Heart left ventricle (tissue), 16 donors: ENCODE data around the gene PLA2G6. TPM values are rescaled to one million over a fixed set of nuclear protein-coding genes. Genes with fewer than 3 reads are reported as not detected.

Source experiments
- ATAC-seq, 4 donors: fragments of 200-7000 bp; cut with Tn5 transposase; one replicate each; pipeline ENCODE4 v1.9.1; 2020 to 2022; ENCODE audit warnings: moderate library complexity in 4 of 4, mild to moderate bottlenecking in 3 of 4, moderate number of reproducible peaks in 1 of 4
- DNase-seq, 5 donors: peaks; one replicate each; pipeline ENCODE4 v3.0.0-alpha.2; 2020
- H3K27ac ChIP-seq, 12 donors: fragments of 200-600 bp; sonication (generic) in 4 of 12; one replicate each; pipeline versions ENCODE4 v1.5.0 to v1.8.0; 2016 to 2022; ENCODE audit warnings: mild to moderate bottlenecking in 2 of 12
- H3K27me3 ChIP-seq, 9 donors: fragments of 200-600 bp; sonication (generic) in 2 of 9; one replicate each; pipeline versions ENCODE4 v1.5.1 to v1.8.0; 2016 to 2022; ENCODE audit warnings: mild to moderate bottlenecking in 3 of 9
- H3K36me3 ChIP-seq, 9 donors: fragments of 200-600 bp; sonication (generic) in 2 of 9; one replicate each; pipeline versions ENCODE4 v1.5.0 to v1.8.0; 2018 to 2022; ENCODE audit warnings: mild to moderate bottlenecking in 2 of 9
- H3K4me1 ChIP-seq, 12 donors: fragments of 200-600 bp; sonication (generic) in 4 of 12; one replicate each; pipeline versions ENCODE4 v1.5.0 to v1.8.0; 2016 to 2022; ENCODE audit warnings: mild to moderate bottlenecking in 3 of 12
- H3K4me3 ChIP-seq, 12 donors: fragments of 200-600 bp; sonication (generic) in 4 of 12; one replicate each; pipeline versions ENCODE4 v1.5.0 to v1.8.0; 2017 to 2022; ENCODE audit warnings: mild to moderate bottlenecking in 9 of 12, moderate library complexity in 4 of 12
- H3K9me3 ChIP-seq, 12 donors: fragments of 200-600 bp; sonication (generic) in 4 of 12; one replicate each; pipeline versions ENCODE4 v1.5.0 to v1.8.0; 2016 to 2022; ENCODE audit warnings: mild to moderate bottlenecking in 1 of 12
- CTCF ChIP-seq, 12 donors: fragments of 200-600 bp; sonication (generic) in 4 of 12; IDR thresholded peaks; one replicate each; pipeline versions ENCODE4 v1.5.0 to v1.8.0; 2018 to 2022; ENCODE audit warnings: antibody characterized with exemption in 12 of 12, mild to moderate bottlenecking in 5 of 12
- POLR2A ChIP-seq, 2 donors: fragments of 450-650 bp; IDR thresholded peaks; one replicate each; pipeline ENCODE4 v1.6.1; 2017; ENCODE audit warnings: antibody characterized with exemption in 2 of 2, mild to moderate bottlenecking in 2 of 2, moderate library complexity in 2 of 2
- WGBS, 4 donors: extraction: QIAGEN DNeasy Blood & Tissue Kit in 2 of 4; methylation state at CpG; one replicate each; pipeline versions ENCODE4 v1.1.5 to v1.1.7; 2013 to 2018; 5-methylcytosine and 5-hydroxymethylcytosine counted together
- intact Hi-C, 10 donors: fragments of 100-400 bp; cut with DNase I; formaldehyde crosslinking; loops; one replicate each; pipeline versions ENCODE4 v1.11.1 to v1.14.2; 2022
- polyA plus RNA-seq, 2 donors: library from polyadenylated mRNA; stranded (reverse); fragments of 200-250 nt; gene quantifications; one replicate each; pipeline ENCODE4 v1.2.3, GENCODE V29; 2013
- total RNA-seq, 9 donors: library from RNA; depleted of rRNA in 2 of 9; stranded (reverse); fragments of >200 nt in 2 of 9; fragmentation: NEBNext Ultra II Directional in 3 of 9; extraction: Animal tissue kit (Norgen Biotek cat#: 25700) in 3 of 9; gene quantifications; one replicate each; pipeline versions ENCODE4 v1.1.0 to v1.2.4, GENCODE V29; 2016 to 2023
- donor health status: ischemic (EF 13 %, LVEDD 7.1; RV severe dilation, severe dysfunction).
- donor health status: healthy with polysubstance abuse.
- donor health status: DM: no; HTN: yes; CAD: no.
- donor health status: DM: no; HTN: no; CAD: no.
- donor health status: ischemic (EF 25% LVEDD 6.9; RV normal size, moderate dysfunction).
- donor health status: ischemic (EF 25% LVEDD 5.7; RV mildly dilated, moderate dysfunction).
- donor health status: healthy.
- donor health status: DM: yes; HTN: yes; CAD: no.
- donor health status: ischemic (EF 35%, LVEDD 5.7; RV mildly dilated, moderate dysfunction).
- donor health status: nonischemic (EF 11% LVEDD 7.7; RV severe dilation, severe dysfunction).
- donor health status: DM: yes; HTN: yes; CAD: no.
- donor health status: PGD.
- donor health status: ischemic (EF 29% LVEDD 5.4; RV normal size, mild dysfunction).
- donor health status: nonischemic (EF 23%, LVEDD 6.1; RV moderate dilation, normal function).

PLA2G6 gene
- total and polyA plus RNA-seq, 11 donors: 4.9 to 17.9 (median 11.0) TPM

- 94 to 98% (median 95%) methylated on average over 3 of the region's 3 CpGs for WGBS, 4 donors
- Histone ChIP-seq H3K4me1 (peaks cover 6 to 37% (median 26%) of the 10 kb centered on the region in 12 donors), H3K27me3 (no peaks in the 10 kb centered on the region), H3K9me3 (no peaks in the 10 kb centered on the region), H3K4me3 (peak overlapping the region in 5 of 12 donors; percentile 80 to 98 (median 82)), H3K36me3 (no peaks in the 10 kb centered on the region), H3K27ac (peak overlapping the region in 8 of 12 donors; percentile 52 to 100 (median 98))
- TF ChIP-seq CTCF (IDR thresholded peaks at IDR 0.05): no peak
- TF ChIP-seq POLR2A (IDR thresholded peaks at IDR 0.05): no peak
- ATAC-seq (no peak), DNase-seq (no peak)
- intact Hi-C loops: loop anchor here in 6 of 10 donors (5.0 to 10.0 kb wide), 4 partner anchors 63 to 89 kb away; partner anchors contain the start of genes BAIAP2L2 (in 2 of the 6) and TMEM184B (in 1 of the 6)
These were observed 22.4 kb upstream of the PLA2G6 start for GRCh38 chr22:38203855-38204514.

- Histone ChIP-seq H3K27me3 (no peaks in the 10 kb centered on the region), H3K27ac (peak overlapping the region; percentile 95 to 100 (median 98)), H3K36me3 (no peaks in the 10 kb centered on the region), H3K4me1 (peaks cover 6 to 37% (median 26%) of the 10 kb centered on the region in 12 donors), H3K4me3 (peak overlapping the region; percentile 73 to 98 (median 80)), H3K9me3 (no peaks in the 10 kb centered on the region)
- intact Hi-C loops: loop anchor here in 6 of 10 donors (5.0 to 10.0 kb wide), 4 partner anchors 64 to 88 kb away; partner anchors contain the start of genes BAIAP2L2 (in 2 of the 6) and TMEM184B (in 1 of the 6)
- ATAC-seq (peak in 1 of 4 donors; percentile 21), DNase-seq (peak in 1 of 5 donors; percentile 54)
- no peak for TF ChIP-seq CTCF (IDR thresholded peaks at IDR 0.05)
- no peak for TF ChIP-seq POLR2A (IDR thresholded peaks at IDR 0.05)
- WGBS, 4 donors: 16 to 28% (median 22%) methylated on average over 12 to 19 of the region's 19 CpGs
These were observed 21.6 kb upstream of the PLA2G6 start for GRCh38 chr22:38203090-38203810.

- ATAC-seq (peak; percentile 58 to 72 (median 70)), DNase-seq (peak; percentile 87 to 91 (median 89))
- intact Hi-C loops: loop anchor here in 6 of 10 donors (5.0 to 10.0 kb wide), 4 partner anchors 65 to 88 kb away; partner anchors contain the start of genes BAIAP2L2 (in 2 of the 6) and TMEM184B (in 1 of the 6)
- peak overlapping the region; percentile 73 to 98 (median 80) for H3K4me3 ChIP-seq
- no peaks in the 10 kb centered on the region for H3K9me3 ChIP-seq
- 0 to 1% (median 0%) methylated on average over 46 to 74 of the region's 74 CpGs for WGBS, 4 donors
- no peaks in the 10 kb centered on the region for H3K27me3 ChIP-seq
- TF ChIP-seq POLR2A (IDR thresholded peaks at IDR 0.05): no peak
- TF ChIP-seq CTCF (IDR thresholded peaks at IDR 0.05): peak in 7 of 12 donors; percentile 11 to 40 (median 26)
- H3K36me3 ChIP-seq: no peaks in the 10 kb centered on the region
- peaks cover 6 to 37% (median 26%) of the 10 kb centered on the region in 12 donors for H3K4me1 ChIP-seq
- H3K27ac ChIP-seq: peak overlapping the region; percentile 95 to 100 (median 98)
These were observed 20.9 kb upstream of the PLA2G6 start for GRCh38 chr22:38202437-38203089.
